Fibroblast of villous mesenchyme (primary cell): ENCODE results near the gene GRIN2B. TPM values are rescaled to one million over a fixed set of nuclear protein-coding genes. Genes with fewer than 3 reads are reported as not detected.

ENCODE experiments used
- DNase-seq: peaks from one replicate; pipeline ENCODE4 v3.0.0-alpha.2; 2010; ENCODE audit warnings: low read depth
- H3K4me3 ChIP-seq: 2 replicates; pipeline ENCODE4 v1.5.1; 2011; ENCODE audit warnings: low read depth, mild to moderate bottlenecking, low read length
- total RNA-seq: library from RNA; depleted of rRNA; stranded (reverse); fragments of >200 nt; gene quantifications from 2 replicates; pipeline ENCODE4 v1.2.3, GENCODE V29; 2012
- TF ChIP-seq, protein P1 (sequence below): IDR thresholded peaks from 2 replicates; pipeline ENCODE4 v1.5.1; 2012; ENCODE audit warnings: low read depth, mild to moderate bottlenecking, low read length; ENCODE audit not compliant: insufficient read depth

The GRIN2B gene
- total RNA-seq, 1 donor: under 0.01 TPM

DNA sequence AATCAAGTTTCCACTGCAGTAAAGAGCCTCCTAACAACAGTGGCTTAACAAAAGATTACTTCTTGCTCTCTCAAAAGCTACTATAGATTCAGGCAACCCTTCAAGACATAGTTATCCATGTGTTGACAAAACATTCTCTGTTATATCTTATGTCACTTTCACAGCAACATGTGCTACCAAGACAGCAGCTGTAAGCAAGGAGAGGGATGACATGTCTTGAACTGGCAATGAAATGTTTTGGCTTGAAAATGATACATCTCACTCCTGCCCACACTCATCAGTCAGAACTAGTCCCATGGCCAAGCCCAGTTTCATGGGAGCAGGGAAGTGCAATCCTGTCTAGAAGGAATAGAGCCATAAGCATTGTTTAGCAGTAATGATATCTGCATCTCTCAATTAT lies 10.7 kb upstream of the GRIN2B start:
- no peak overlapping the region for H3K4me3 ChIP-seq
- no peak for DNase-seq
- TF ChIP-seq, protein P1, sequence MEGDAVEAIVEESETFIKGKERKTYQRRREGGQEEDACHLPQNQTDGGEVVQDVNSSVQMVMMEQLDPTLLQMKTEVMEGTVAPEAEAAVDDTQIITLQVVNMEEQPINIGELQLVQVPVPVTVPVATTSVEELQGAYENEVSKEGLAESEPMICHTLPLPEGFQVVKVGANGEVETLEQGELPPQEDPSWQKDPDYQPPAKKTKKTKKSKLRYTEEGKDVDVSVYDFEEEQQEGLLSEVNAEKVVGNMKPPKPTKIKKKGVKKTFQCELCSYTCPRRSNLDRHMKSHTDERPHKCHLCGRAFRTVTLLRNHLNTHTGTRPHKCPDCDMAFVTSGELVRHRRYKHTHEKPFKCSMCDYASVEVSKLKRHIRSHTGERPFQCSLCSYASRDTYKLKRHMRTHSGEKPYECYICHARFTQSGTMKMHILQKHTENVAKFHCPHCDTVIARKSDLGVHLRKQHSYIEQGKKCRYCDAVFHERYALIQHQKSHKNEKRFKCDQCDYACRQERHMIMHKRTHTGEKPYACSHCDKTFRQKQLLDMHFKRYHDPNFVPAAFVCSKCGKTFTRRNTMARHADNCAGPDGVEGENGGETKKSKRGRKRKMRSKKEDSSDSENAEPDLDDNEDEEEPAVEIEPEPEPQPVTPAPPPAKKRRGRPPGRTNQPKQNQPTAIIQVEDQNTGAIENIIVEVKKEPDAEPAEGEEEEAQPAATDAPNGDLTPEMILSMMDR: no peak

DNA sequence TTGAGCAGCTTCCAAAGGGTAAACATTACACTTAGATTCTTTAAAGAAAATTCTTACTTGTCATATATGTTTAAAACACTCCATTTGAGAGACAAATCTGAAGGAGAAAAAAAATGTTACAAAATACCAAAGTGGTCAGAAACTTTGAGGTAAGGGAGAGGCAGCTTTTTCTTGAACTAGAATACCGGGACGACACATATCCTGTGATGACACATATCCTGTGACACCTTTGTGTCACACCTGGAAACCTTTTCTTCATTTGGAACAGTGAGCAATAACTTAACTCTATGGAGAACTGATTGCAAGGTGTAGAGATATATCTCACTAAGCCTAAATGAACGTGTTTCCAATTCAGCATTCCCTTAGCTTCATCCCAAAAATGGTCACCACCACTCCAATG lies 4.6 kb upstream of the GRIN2B start:
- TF ChIP-seq, protein P1: no peak
- no peak for DNase-seq
- no peak overlapping the region for H3K4me3 ChIP-seq

DNA sequence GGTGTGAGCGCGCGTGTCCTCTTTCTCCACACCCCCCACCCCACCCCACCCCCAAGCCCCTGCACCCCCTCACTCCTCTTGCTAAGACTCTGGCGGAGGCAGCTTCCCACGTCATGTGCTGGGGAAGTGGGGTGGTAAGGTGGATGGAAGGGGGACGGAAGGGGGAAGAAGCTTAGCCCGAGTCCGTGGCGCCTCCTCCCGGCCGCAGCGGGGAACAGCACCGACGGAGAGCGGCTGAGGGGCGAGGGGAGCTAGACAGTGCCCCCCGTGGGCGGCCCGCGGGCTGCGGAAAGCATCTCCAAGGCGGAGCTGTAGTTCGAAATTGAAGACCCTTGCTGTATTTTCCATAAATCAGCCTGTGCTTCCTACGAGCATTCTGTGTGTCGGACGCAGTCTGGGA lies 588 bp upstream of the GRIN2B start:
- no peak overlapping the region for H3K4me3 ChIP-seq
- no peak for DNase-seq
- TF ChIP-seq, protein P1: no peak

DNA sequence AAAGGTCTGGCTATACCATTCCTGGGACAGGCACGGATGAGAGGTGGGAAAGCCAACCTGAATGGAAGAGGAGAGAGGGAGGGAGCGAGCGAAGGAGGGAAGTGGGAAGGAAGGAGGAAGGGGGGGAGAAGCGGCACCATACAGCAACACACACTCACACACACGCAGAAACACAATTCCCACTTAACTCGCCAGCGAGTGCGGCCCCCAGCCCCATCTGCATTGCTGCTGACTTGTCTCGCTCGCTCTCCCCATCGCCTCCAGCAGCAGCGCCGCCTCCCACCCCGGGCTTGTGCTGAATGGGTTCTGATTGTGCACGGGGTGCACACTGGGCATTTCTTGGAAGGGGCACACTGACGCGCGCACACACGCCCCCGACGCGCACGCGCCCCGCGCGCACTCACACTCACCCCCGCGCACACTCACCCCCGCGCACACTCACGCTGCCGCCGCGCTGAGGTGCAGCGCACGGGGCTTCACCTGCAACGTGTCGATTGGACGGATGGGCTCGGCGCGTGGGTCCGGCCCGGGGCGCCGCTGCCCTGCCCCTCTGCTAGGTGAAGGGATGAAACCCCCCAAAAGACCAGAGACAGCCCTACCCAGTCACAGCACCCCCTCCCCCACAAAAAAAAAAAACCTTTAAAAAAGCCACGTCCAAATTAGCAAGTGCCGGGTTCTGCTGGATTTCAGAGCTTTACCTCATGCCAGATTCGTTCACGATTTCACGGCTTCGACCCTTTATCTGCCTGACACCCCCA lies 685 bp downstream of the GRIN2B start:
- TF ChIP-seq, protein P1: no peak
- DNase-seq: no peak
- H3K4me3 ChIP-seq: no peak overlapping the region

DNA sequence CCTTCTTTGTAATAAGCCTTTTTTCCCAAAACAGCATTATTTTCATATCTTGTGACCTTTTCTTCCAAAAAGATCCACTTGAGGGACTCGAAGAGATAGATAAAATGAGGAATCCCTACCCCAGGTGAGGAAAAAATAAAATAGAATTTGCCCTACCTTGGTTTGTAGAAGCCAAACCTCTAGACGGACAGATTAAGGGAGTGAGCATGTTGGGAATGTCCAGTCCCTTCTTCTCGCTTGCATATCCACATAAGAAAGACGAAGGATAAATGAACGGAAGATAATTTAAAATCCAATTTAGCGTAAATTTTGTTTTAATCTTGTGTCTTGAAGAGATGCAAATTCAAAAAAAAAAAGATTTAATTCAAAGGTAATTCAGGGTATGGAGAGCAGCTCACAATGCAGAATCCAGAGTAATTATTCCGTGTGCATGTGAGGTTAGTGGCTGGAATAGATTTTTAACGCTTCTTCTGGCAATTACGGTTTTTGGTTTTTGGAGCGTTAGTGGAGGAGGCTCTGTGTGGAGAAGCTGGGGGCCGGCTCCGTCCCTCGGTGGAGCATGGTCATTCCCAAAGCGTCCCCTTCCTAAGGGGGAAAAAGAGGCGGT lies 1.5 kb downstream of the GRIN2B start:
- no peak for DNase-seq

DNA sequence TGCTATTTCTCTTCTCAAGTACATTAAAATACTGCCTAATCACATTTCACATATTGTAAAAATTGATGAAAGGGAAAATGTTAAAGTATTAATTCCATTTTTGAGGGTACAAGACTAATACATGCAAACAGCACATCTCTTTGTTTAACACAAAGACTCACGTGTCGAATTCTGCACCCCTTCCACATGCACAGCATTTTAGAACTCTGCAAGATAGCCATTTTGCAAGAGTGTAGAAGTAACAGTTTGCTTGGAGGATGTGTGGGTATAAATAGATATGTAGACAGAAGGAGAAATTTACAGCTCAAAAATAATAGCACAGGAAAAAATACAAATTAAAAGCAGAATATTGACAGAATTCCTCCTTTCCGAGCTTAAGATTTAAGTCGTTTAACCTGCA lies 2.5 kb downstream of the GRIN2B start:
- TF ChIP-seq, protein P1: no peak
- no peak overlapping the region for H3K4me3 ChIP-seq
- DNase-seq: no peak

More for the DNA sequence above, 1.5 kb downstream of the GRIN2B start:
- H3K4me3 ChIP-seq: no peak overlapping the region
- TF ChIP-seq, protein P1: no peak
